Measurements from ENCODE around the gene KIFAP3.
"Not testable (repeated sequence)": the region's sequence is repeated elsewhere in the genome, so short reads cannot be mapped to it uniquely, and the experiment has no call there.

- not testable (repeated sequence) for TF ChIP-seq ZNF274 (IDR thresholded peaks at IDR 0.05; ENCODE audit: low read depth, low read length); YY1 (IDR thresholded peaks at IDR 0.05; ENCODE audit: insufficient read depth, insufficient read length)
These were observed 12.8 kb downstream of the KIFAP3 start for GRCh38 chr1:170061676-170062075.

Data from NT2/D1 (cell line).